Breast epithelium (tissue), 4 donors: ENCODE measurements around the gene ADORA1. TPM values are rescaled to one million over a fixed set of nuclear protein-coding genes. Genes with fewer than 3 reads are reported as not detected.
A peak's percentile ranks its signal among the peaks of the same experiment; 100 is the strongest.

Source experiments
- DNase-seq, 2 donors: peaks; one replicate each; pipeline ENCODE4 v3.0.0-alpha.2; 2019; ENCODE audit warnings: low spot score in 2 of 2
- H3K27ac ChIP-seq, 2 donors: fragments of 200-600 bp; sonication (generic) in 1 of 2; one replicate each; pipeline ENCODE4 v1.5.1; 2016 to 2019; ENCODE audit warnings: mild to moderate bottlenecking in 1 of 2
- H3K27me3 ChIP-seq, 2 donors: fragments of 200-600 bp; sonication (generic) in 1 of 2; one replicate each; pipeline versions ENCODE4 v1.5.1 to v1.6.0; 2017 to 2019; ENCODE audit warnings: control low read depth in 1 of 2, mild to moderate bottlenecking in 1 of 2
- H3K36me3 ChIP-seq: fragments of 200-600 bp; one replicate; pipeline ENCODE4 v1.5.1; 2019
- H3K4me1 ChIP-seq, 2 donors: fragments of 200-600 bp; sonication (generic); one replicate each; pipeline ENCODE4 v1.5.1; 2016 to 2019; ENCODE audit warnings: control low read depth in 1 of 2
- H3K4me3 ChIP-seq, 3 donors: fragments of 200-600 bp; sonication (generic); 1 replicate in 2 of 3; 2 replicates in 1 of 3; pipeline ENCODE4 v1.5.1; 2016 to 2019; ENCODE audit warnings: mild to moderate bottlenecking in 3 of 3, moderate library complexity in 2 of 3
- H3K9me3 ChIP-seq, 2 donors: fragments of 200-600 bp; sonication (generic) in 1 of 2; one replicate each; pipeline ENCODE4 v1.5.1; 2016 to 2019; ENCODE audit warnings: control low read depth in 1 of 2
- CTCF ChIP-seq, 3 donors: fragments of 450-650 bp; IDR thresholded peaks; one replicate each; pipeline ENCODE4 v1.5.1; 2016 to 2017; ENCODE audit warnings: antibody characterized with exemption in 3 of 3, mild to moderate bottlenecking in 3 of 3, moderate library complexity in 3 of 3
- POLR2A ChIP-seq: fragments of 450-650 bp; IDR thresholded peaks from one replicate; pipeline ENCODE4 v1.6.1; 2016; ENCODE audit warnings: antibody characterized with exemption, mild to moderate bottlenecking, moderate library complexity
- POLR2AphosphoS5 ChIP-seq, 3 donors: sonication (generic); formaldehyde crosslinking; IDR thresholded peaks; one replicate each; pipeline ENCODE4 v1.6.1; 2017; ENCODE audit warnings: antibody characterized with exemption in 3 of 3
- intact Hi-C: fragments of 100-400 bp; cut with DNase I; formaldehyde crosslinking; loops from one replicate; pipeline ENCODE4 v1.15.1; 2023; ENCODE audit warnings: low total_unique reads
- total RNA-seq, 3 donors: library from RNA; depleted of rRNA; stranded (reverse); fragments of >200 nt; gene quantifications; one replicate each; pipeline ENCODE4 v1.1.0, GENCODE V29; 2016

ADORA1 gene
- total RNA-seq, 3 donors from 2014 or later = 0.64 to 14.5 (median 5.2) TPM

- Histone ChIP-seq H3K27me3 (no peaks in the 10 kb centered on the region), H3K4me1 (no peaks in the 10 kb centered on the region), H3K9me3 (no peaks in the 10 kb centered on the region), H3K36me3 (no peaks in the 10 kb centered on the region), H3K27ac (no peak overlapping the region), H3K4me3 (no peak overlapping the region)
- TF ChIP-seq POLR2A (no peak), POLR2AphosphoS5 (IDR thresholded peaks at IDR 0.05) (no peak), CTCF (IDR thresholded peaks at IDR 0.05) (no peak)
- intact Hi-C loops = no loop called here
- DNase-seq = peak in 1 of 2 donors; percentile 34
Measured at GRCh38 chr1:203173566-203173965, 46.0 kb downstream of the ADORA1 start.

- Histone ChIP-seq H3K36me3 (no peaks in the 10 kb centered on the region), H3K9me3 (no peaks in the 10 kb centered on the region), H3K27ac (no peak overlapping the region), H3K4me1 (no peaks in the 10 kb centered on the region), H3K27me3 (no peaks in the 10 kb centered on the region), H3K4me3 (no peak overlapping the region)
- TF ChIP-seq POLR2AphosphoS5 (IDR thresholded peaks at IDR 0.05) = no peak
- no peak for TF ChIP-seq POLR2A
- TF ChIP-seq CTCF (IDR thresholded peaks at IDR 0.05) = no peak
- intact Hi-C loops = no loop called here
- DNase-seq = peak in 1 of 2 donors; percentile 36
Measured at GRCh38 chr1:203174324-203174985, 46.9 kb downstream of the ADORA1 start.

- no peaks in the 10 kb centered on the region for H3K4me1 ChIP-seq
- H3K9me3 ChIP-seq = no peaks in the 10 kb centered on the region
- H3K36me3 ChIP-seq = no peaks in the 10 kb centered on the region
- intact Hi-C loops = no loop called here
- peak in 1 of 2 donors; percentile 30 for DNase-seq
- H3K27me3 ChIP-seq = no peaks in the 10 kb centered on the region
- no peak within 1 kb of the TSS for H3K27ac ChIP-seq
- TF ChIP-seq CTCF (IDR thresholded peaks at IDR 0.05) (no peak), POLR2AphosphoS5 (IDR thresholded peaks at IDR 0.05) (no peak), POLR2A (no peak)
- no peak within 1 kb of the TSS for H3K4me3 ChIP-seq
Measured at GRCh38 chr1:203175237-203175826, 47.8 kb downstream of the ADORA1 start, which contains the start of gene MYBPH. MYBPH (minus strand) TSS chr1:203175826; CDS start chr1:203175755, 71 bp downstream.

GRCh38 chr1:203175827-203176241 is 48.3 kb downstream of the ADORA1 start:
- DNase-seq = peak in 1 of 2 donors; percentile 45

More at GRCh38 chr1:203175827-203176241, 48.3 kb downstream of the ADORA1 start:
- H3K4me1 ChIP-seq = no peaks in the 10 kb centered on the region
- no peaks in the 10 kb centered on the region for H3K27me3 ChIP-seq
- H3K27ac ChIP-seq = no peak overlapping the region
- TF ChIP-seq POLR2AphosphoS5 (IDR thresholded peaks at IDR 0.05) (no peak), CTCF (IDR thresholded peaks at IDR 0.05) (no peak), POLR2A (no peak)
- no peaks in the 10 kb centered on the region for H3K9me3 ChIP-seq
- H3K4me3 ChIP-seq = no peak overlapping the region
- no peaks in the 10 kb centered on the region for H3K36me3 ChIP-seq
- intact Hi-C loops = no loop called here
